Stimulated activated CD4-positive, alpha-beta T cell treated with anti-CD3 and anti-CD28 coated beads, Interleukin-1b, Interleukin-23, amount 100 ng/mL, for 4 hours (primary cell): Measurements from ENCODE around the gene MYT1.

ENCODE experiments used
- DNase-seq, 2 donors: peaks; one replicate each; pipeline ENCODE4 v3.0.0-alpha.2; 2020; ENCODE audit warnings: low read depth in 2 of 2

MYT1 gene

DNA sequence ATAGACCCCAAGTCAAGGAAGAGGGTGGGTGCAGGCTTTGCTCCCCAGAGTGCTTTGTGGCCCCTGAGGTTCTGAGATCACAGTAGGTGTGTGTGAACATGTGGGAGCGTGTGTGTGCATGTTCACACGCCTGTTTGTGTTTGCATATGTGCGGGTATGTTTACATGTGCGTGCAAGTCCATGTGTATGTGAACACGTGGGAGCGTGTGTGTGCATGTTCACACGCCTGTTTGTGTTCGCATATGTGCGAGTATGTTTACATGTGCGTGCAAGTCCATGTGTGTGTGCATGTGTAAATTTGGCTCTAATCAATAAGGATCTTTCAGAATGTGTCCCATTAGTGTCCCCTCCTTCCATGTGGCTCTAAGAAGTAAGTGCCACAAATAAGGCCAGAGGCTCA, 49.9 kb downstream of the MYT1 start:
- DNase-seq, result no peak

- no peak for DNase-seq
Measured at GRCh38 chr20:64214952-64215351, 50.7 kb downstream of the MYT1 start.

DNA sequence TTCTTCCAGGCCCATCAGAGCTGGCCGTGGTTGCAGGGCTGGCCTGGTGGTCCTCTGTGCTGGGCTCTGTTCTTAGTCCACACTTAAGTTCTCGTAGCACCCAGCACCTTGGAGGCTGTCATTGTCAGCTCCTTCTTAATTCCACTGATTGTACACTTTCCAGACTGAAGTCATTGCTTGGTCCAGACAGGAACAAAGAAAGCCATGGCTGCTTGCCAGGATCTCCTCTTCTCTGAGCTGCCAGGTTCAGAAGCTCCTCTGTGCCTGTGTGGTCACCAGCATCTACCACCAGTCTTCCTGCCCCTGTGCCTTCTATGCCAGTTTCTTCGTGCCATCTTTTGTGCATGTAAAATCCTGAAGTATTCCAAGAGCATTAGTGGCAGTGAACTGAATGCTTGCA, 51.8 kb downstream of the MYT1 start:
- no peak for DNase-seq

DNA sequence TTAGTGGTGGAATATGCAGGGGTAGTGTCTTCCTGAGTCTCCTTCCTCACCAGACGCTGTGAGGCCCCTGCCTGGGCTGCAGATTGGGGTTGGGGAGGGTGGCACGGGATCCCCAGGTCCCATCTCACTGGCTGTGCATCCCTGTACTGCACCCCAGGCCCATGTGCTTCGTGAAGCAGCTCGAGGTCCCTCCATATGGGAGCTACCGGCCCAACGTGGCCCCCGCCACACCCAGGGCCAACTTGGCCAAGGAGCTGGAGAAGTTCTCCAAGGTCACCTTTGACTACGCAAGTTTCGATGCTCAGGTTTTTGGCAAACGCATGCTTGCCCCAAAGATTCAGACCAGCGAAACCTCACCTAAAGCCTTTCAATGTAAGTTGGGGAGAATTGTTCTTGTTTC, 52.7 kb downstream of the MYT1 start:
- DNase-seq, result no peak

DNA sequence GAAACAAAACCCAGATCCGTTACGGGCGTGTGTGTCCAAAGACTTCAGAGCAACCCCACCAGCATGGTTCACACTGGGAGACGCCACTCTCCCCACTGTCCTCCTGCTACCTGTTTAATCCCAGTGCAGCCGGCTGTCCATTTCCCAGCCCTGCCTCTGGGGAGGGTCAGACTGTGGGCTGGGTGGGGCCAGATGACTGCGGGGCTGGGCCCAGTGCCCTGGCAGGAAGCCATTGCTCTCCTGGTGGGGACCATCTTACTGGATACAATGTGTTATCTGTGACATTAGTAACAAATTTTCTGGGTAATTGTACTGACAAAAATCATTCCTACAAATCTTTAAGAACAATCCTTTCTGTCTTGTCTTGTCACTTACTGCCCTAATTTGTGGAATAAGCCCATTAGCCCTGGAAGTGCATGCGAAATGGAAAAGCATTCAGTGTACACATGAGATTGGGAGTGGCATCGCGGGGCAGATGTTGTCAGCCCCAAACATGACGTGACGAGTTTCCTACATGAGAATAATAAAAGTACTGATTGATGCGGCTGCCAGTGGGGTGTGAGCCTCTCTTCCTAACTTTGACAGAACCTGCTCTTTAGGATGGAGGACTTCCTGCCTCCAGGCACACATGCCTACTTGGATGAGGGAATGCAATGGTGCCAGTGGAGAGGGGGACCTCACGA, 53.4 kb downstream of the MYT1 start:
- no peak for DNase-seq

DNA sequence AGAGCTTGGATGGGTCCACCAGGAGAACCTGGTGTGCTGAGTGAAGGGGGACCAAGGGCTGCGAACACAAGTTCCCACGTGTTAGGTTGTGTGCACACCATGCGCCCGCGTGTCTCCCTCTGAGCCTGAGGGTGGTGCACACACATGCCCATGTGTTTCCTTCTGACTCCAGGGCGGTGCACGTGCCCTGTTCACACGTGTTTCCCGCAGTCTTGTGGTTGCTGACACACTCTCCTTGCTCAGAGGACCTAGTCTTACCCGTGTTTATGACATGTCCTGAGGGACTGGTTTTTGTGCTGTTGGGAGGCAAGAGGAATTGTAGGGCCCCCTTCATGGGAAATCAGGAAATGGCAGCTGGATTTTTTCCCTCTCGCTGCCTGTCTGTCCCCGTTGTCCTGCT, 55.0 kb downstream of the MYT1 start:
- no peak for DNase-seq

DNA sequence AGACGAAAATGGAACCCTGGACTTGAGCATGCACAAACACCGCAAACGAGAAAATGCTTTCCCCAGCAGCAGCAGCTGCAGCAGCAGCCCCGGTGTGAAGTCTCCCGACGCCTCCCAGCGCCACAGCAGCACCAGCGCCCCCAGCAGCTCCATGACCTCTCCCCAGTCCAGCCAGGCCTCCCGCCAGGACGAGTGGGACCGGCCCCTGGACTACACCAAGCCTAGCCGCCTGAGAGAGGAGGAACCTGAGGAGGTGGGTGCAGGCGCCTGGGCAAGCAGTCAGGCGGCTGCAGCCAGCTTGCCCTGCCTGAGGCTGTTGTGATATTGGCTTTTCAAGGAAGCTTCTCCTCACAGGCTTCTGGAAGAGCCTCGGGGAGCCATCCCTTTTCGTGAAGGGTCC, 55.5 kb downstream of the MYT1 start:
- DNase-seq, result no peak

- DNase-seq, result no peak
Measured at GRCh38 chr20:64220420-64220819, 56.2 kb downstream of the MYT1 start.

DNA sequence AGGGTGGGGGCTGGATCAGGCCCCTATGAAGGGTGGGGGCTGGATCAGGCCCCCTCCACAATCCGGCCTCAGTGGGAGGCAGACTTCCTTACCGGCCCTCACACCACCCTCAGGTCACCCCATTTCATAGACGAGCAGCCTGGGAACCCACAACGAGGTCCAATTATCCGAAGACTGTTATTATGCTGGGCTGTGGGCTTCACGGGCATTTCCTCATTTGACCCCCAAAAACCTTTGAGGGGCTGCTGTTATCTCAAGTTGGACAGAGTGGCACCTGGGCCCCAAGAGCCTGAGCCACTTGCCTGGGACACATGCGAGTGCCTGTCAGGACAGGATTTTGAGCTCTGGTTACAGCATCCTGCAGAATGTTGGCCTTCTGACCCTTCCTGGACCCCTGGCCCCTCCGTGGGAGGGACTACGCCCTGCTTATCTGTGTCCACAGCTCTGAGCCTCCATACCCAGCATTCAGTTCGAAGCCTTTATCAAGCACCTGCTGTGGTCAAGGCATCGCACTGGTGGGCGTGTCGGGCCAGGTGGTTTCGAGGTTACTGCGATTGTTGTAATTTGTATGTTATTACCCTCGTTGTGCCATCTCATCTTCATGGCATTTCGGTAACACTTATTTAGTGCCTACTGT, 56.8 kb downstream of the MYT1 start:
- DNase-seq, result no peak

DNA sequence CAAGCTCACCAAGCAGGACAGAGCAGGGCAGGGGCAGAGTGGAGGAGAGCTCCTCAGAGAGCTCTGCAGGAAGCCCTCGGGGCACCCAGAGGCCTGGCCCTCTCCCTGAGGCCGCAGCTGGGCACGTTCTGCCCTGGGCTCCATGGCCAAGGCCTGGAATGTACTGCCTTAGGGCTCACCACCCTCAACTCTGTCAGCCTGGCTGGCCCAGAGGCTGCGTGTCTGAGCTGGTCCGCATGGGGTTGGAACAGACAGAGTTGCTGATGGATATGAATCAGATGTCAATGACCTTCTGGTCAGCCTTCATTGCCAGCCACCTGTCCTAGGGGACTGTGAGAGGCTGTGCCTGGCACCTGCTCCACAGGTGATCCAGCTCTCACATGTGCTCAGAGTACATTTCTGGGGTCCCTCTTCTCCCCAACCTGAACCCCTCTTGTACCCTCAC, 58.1 kb downstream of the MYT1 start:
- DNase-seq, result no peak

GRCh38 chr20:64222851-64223525, 58.7 kb downstream of the MYT1 start:
- DNase-seq, result no peak

DNA sequence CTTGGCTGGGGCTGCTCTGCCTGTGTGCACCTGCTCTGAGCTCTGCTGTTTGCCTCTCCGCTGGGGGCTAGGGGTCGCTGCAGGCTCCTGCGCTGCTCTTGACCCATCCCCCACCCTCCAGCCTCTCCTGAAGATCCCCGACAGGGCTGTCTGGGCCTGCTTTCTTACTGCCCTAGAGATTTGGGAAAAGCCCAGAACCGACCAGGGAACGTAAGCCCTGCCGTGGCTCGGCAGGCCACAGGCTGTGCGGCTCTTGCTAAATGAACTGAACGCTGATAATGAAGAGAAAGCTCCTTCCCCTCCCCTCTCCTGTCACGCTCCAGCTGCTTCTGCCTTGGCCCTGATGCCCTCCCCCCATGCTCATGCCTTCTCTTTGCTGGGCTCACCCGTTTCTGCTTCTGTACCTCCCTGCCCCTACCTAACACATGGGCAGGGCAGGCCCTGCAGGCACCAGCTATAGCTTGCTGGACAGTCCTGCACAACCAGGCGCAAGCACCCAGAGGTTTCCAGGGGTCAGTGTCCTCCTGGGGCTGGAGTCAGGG, 59.3 kb downstream of the MYT1 start:
- no peak for DNase-seq

GRCh38 chr20:64224351-64225170, 60.3 kb downstream of the MYT1 start:
- no peak for DNase-seq

- DNase-seq, result no peak
Measured at GRCh38 chr20:64225171-64225595, 60.9 kb downstream of the MYT1 start.

DNA sequence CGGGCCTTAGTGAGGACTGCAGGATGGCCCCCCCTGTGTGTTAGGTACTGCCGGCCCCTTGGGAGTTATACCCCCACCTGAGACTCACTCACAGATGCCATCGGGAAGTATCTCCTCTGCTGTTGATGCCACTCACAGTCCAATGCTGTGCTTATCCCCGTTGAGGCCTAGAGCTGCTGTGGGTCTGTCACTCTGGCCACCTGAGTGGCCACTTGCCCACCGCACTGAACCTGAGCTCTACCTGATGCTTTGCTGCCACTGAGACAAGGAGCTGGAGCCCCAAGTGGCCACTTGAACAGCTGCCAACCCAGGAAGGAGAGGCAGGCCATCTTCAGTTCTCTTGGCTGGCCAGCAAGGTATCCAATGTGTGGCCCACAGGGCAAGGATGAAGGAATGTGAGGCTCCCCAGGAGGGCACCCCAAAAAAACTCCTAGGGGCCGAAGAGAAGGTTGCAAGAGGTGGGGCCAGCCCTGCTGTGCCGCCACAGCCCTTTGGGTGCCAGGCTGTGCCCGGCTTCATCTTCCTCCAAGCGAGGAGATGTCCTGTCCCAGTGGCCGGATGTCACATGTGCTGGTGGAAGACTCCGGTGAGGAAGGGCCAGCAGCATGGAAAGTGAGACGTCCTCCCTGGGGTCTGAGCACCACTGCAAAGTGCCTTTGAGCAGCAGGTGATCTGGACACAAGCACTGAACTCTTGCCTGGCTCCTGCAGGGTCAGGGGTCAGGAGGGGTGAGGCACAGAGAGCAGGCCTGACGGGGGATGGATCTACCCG, 61.8 kb downstream of the MYT1 start:
- no peak for DNase-seq

DNA sequence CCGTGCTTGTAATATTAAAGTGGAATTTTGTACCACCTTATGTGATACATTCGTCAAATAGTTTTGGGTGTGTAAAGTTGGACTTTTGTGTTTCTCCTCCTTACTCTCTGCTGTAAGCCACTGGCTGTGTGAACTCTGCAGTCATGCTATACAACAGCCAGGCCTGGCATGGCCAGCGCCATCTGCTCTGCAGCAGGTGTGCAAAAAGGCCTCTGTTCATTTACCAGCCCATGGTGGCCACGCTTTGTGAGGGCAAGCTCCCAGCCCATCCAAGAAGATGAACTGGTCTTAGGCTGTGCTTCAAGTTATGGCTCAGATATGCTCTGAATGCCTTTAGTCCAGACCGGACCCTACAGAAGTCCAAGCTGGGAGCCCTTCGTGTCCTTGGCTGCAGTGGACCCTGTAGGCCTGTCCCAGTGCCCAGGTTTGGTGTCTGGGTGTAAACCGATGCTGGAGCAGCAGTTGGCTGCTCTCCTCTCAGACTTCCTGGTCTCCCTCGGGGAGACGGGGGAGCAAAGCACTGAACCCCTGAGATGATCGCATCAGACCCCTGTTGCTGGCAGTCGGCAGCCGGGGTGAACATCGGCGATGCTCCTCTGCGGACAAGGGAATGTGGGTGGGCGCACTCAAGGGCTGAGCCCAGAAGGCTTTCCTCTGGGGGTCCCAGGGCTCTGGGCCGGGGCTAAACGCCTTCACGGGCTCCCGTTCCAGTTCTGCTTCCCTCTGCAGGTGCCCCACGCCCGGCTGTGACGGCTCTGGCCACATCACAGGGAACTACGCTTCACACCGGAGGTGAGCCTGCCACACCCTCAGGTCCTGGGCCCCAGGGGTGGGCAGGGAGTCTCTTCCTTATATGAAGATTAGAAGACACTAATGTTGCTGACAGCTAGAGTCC, 62.7 kb downstream of the MYT1 start:
- no peak for DNase-seq

GRCh38 chr20:64228086-64228653, 63.9 kb downstream of the MYT1 start:
- no peak for DNase-seq

GRCh38 chr20:64228751-64229506, 64.7 kb downstream of the MYT1 start:
- DNase-seq, result no peak

- DNase-seq, result no peak
Measured at GRCh38 chr20:64229507-64230061, 65.3 kb downstream of the MYT1 start.
